Natural killer cell (primary cell): Measurements from ENCODE around the gene ZNF655. TPM values are rescaled to one million over a fixed set of nuclear protein-coding genes. Genes with fewer than 3 reads are reported as not detected.

Experiments used
- ATAC-seq, 3 donors: fragments of 150-1000 bp in 2 of 3; fragments of 200-7000 bp in 1 of 3; cut with Tn5 transposase; 1 replicate in 1 of 3; 2 replicates in 2 of 3; pipeline ENCODE4 v1.10.0; 2021; ENCODE audit warnings: mild to moderate bottlenecking in 2 of 3, moderate library complexity in 2 of 3
- DNase-seq, 2 donors: peaks; one replicate each; pipeline versions ENCODE4 v3.0.0 to v3.0.0-alpha.2; 2013 to 2021; ENCODE audit warnings: mixed read lengths in 1 of 2
- H3K27ac ChIP-seq: one replicate; pipeline ENCODE4 v1.5.1; 2013; ENCODE audit warnings: mild to moderate bottlenecking, low read length
- H3K27me3 ChIP-seq: one replicate; pipeline ENCODE4 v1.6.1; 2013; ENCODE audit warnings: low read length; ENCODE audit not compliant: control insufficient read depth, insufficient read depth
- H3K36me3 ChIP-seq: one replicate; pipeline ENCODE4 v1.6.1; 2013; ENCODE audit warnings: low read length; ENCODE audit not compliant: control insufficient read depth, insufficient read depth
- H3K4me1 ChIP-seq: one replicate; pipeline ENCODE4 v1.6.1; 2013; ENCODE audit warnings: low read length; ENCODE audit not compliant: control insufficient read depth, insufficient read depth
- H3K4me3 ChIP-seq: one replicate; pipeline ENCODE4 v1.5.1; 2013; ENCODE audit warnings: low read length
- H3K9me3 ChIP-seq: one replicate; pipeline ENCODE4 v1.6.1; 2013; ENCODE audit warnings: low read length; ENCODE audit not compliant: control insufficient read depth, insufficient read depth
- H3K27ac Mint-ChIP-seq, 2 donors: one replicate each; pipeline ENCODE4 v1.8.0; 2022; ENCODE audit warnings: mild to moderate bottlenecking in 2 of 2, mixed read lengths in 2 of 2, moderate library complexity in 1 of 2
- H3K27me3 Mint-ChIP-seq, 2 donors: one replicate each; pipeline ENCODE4 v1.8.0; 2022; ENCODE audit warnings: low read depth in 2 of 2, mixed read lengths in 2 of 2
- H3K36me3 Mint-ChIP-seq: one replicate; pipeline ENCODE4 v1.8.0; 2022; ENCODE audit warnings: mixed read lengths
- H3K4me1 Mint-ChIP-seq, 2 donors: one replicate each; pipeline ENCODE4 v1.8.0; 2022; ENCODE audit warnings: mixed read lengths in 2 of 2
- H3K4me3 Mint-ChIP-seq: one replicate; pipeline ENCODE4 v1.8.0; 2022; ENCODE audit warnings: mild to moderate bottlenecking, moderate library complexity, mixed read lengths
- H3K9me3 Mint-ChIP-seq, 2 donors: one replicate each; pipeline ENCODE4 v1.8.0; 2022; ENCODE audit warnings: mixed read lengths in 2 of 2
- WGBS: methylation state at CpG from one replicate; pipeline ENCODE4 v1.1.7; 2013; ENCODE audit warnings: missing lambda C conversion rate; ENCODE audit not compliant: insufficient coverage; 5-methylcytosine and 5-hydroxymethylcytosine counted together
- intact Hi-C: fragments of 100-400 bp; cut with micrococcal nuclease; formaldehyde crosslinking; loops from one replicate; pipeline ENCODE4 v1.14.2; 2022
- total RNA-seq, 4 donors: library from RNA; stranded (reverse); fragments of 120-200 nt in 1 of 4; gene quantifications; one replicate each; pipeline versions ENCODE4 v1.2.3 to v1.2.4, GENCODE V29; 2013 to 2022
- TF ChIP-seq, protein P1 (sequence below): fragments of 200-600 bp; IDR thresholded peaks from one replicate; pipeline ENCODE4 v1.8.0; 2022; ENCODE audit warnings: antibody characterized with exemption

The ZNF655 gene
- total RNA-seq: 100 to 1,000 TPM; 171 to 214 (median 196) TPM
- total RNA-seq (2013): 153 TPM

GRCh38 chr7:99558306-99559174 is at the start of gene ZNF655:
Gene ZNF655 (plus strand): TSS chr7:99558642. CDS start chr7:99560560, 1,918 bp downstream.
- under 1% methylated on average over 73 of the region's 73 CpGs for WGBS
- DNase-seq (peak; percentile 94 to 95), ATAC-seq (peak; percentile 80 to 94 (median 86))
- Mint-ChIP-seq H3K4me3 (peak within 1 kb of the TSS; percentile 94), H3K27me3 (no peaks in the 10 kb centered on the region), H3K36me3 (peaks cover 16% of the 10 kb centered on the region), H3K4me1 (peaks cover 48 to 50% of the 10 kb centered on the region in 2 donors), H3K9me3 (no peaks in the 10 kb centered on the region), H3K27ac (peak within 1 kb of the TSS; percentile 98 to 99)
- Histone ChIP-seq H3K27ac (peak within 1 kb of the TSS; percentile 95), H3K4me1 (peaks cover 32% of the 10 kb centered on the region), H3K9me3 (no peaks in the 10 kb centered on the region), H3K27me3 (no peaks in the 10 kb centered on the region), H3K4me3 (peak within 1 kb of the TSS; percentile 98), H3K36me3 (peaks cover 36% of the 10 kb centered on the region)
- TF ChIP-seq, protein P1, sequence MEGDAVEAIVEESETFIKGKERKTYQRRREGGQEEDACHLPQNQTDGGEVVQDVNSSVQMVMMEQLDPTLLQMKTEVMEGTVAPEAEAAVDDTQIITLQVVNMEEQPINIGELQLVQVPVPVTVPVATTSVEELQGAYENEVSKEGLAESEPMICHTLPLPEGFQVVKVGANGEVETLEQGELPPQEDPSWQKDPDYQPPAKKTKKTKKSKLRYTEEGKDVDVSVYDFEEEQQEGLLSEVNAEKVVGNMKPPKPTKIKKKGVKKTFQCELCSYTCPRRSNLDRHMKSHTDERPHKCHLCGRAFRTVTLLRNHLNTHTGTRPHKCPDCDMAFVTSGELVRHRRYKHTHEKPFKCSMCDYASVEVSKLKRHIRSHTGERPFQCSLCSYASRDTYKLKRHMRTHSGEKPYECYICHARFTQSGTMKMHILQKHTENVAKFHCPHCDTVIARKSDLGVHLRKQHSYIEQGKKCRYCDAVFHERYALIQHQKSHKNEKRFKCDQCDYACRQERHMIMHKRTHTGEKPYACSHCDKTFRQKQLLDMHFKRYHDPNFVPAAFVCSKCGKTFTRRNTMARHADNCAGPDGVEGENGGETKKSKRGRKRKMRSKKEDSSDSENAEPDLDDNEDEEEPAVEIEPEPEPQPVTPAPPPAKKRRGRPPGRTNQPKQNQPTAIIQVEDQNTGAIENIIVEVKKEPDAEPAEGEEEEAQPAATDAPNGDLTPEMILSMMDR: no peak
- intact Hi-C loops: loop anchor here (2.0 kb wide), 1 partner anchor 58 kb away; the partner anchor contains the start of gene ZSCAN25

DNA sequence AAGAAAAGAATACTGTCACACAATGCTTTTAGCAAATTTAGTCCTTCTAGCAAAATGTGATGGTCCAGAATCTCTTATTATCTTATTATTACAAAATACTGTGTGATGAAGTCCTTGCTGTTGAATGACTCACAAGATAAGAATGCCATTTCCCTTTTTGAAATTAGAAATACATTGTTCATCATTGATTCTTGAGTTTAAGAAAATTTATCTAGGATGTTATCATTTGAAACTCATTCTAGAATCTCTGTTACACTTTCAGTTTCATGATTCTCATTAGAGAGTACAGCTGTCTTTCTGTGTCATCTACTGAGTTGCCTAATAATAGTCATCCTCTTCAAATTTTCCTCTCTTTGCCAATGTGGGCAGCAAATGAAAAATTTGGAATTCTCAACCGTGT is 44.4 kb upstream of the ZNF655 start:
- no peaks in the 10 kb centered on the region for H3K27me3 Mint-ChIP-seq
- Histone ChIP-seq H3K4me3 (no peak overlapping the region), H3K9me3 (no peaks in the 10 kb centered on the region), H3K36me3 (peaks cover 27% of the 10 kb centered on the region), H3K4me1 (no peaks in the 10 kb centered on the region), H3K27ac (no peak overlapping the region), H3K27me3 (no peaks in the 10 kb centered on the region)
- H3K36me3 Mint-ChIP-seq: peaks cover 9% of the 10 kb centered on the region
- peaks cover 0 to 9% of the 10 kb centered on the region in 2 donors for H3K4me1 Mint-ChIP-seq
- intact Hi-C loops: no loop called here
- no peak for DNase-seq
- H3K27ac Mint-ChIP-seq: no peak overlapping the region
- ATAC-seq: no peak
- TF ChIP-seq, protein P1: no peak
- no peak overlapping the region for H3K4me3 Mint-ChIP-seq
- 100% methylated on average over 1 of the region's 1 CpG for WGBS
- H3K9me3 Mint-ChIP-seq: no peaks in the 10 kb centered on the region

DNA sequence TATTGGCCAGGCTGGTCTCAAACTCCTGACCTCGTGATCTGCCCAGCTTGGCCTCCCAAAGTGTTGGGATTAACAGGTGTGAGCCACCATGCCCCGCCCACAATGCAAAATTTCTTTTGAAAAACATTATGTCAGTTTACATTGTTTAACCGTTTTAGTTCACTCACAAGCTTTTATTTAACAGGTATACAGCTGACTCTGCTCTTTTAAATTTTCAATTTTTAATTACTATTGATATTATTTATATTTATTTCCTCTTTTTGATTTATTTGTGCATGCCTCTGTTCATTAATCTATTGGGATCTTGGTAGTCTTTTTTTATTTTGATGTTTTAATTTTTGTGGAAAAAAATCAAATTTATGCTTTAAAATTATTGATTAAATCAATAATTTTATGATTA is 37.0 kb upstream of the ZNF655 start:
- H3K9me3 Mint-ChIP-seq: no peaks in the 10 kb centered on the region
- no peak overlapping the region for H3K27ac Mint-ChIP-seq
- no peak for ATAC-seq

More for the DNA sequence above, 37.0 kb upstream of the ZNF655 start:
- TF ChIP-seq, protein P1: no peak
- H3K4me1 Mint-ChIP-seq: no peaks in the 10 kb centered on the region
- no peaks in the 10 kb centered on the region for H3K4me1 ChIP-seq
- no peaks in the 10 kb centered on the region for H3K27me3 Mint-ChIP-seq
- H3K27ac ChIP-seq: no peak overlapping the region
- H3K4me3 Mint-ChIP-seq: no peak overlapping the region
- peaks cover 24% of the 10 kb centered on the region for H3K36me3 ChIP-seq
- intact Hi-C loops: no loop called here
- H3K27me3 ChIP-seq: no peaks in the 10 kb centered on the region
- H3K9me3 ChIP-seq: no peaks in the 10 kb centered on the region
- 97% methylated on average over 2 of the region's 3 CpGs for WGBS
- H3K4me3 ChIP-seq: no peak overlapping the region
- peaks cover 21% of the 10 kb centered on the region for H3K36me3 Mint-ChIP-seq
- no peak for DNase-seq
